B cell (primary cell): Measurements from ENCODE around the gene ACSL1. TPM values are rescaled to one million over a fixed set of nuclear protein-coding genes. Genes with fewer than 3 reads are reported as not detected.

Source experiments
- ATAC-seq: fragments of 200-7000 bp; cut with Tn5 transposase; one replicate; pipeline ENCODE4 v1.10.0; 2021; ENCODE audit warnings: low read depth, mild to moderate bottlenecking, moderate number of reproducible peaks, moderate library complexity
- CTCF ChIA-PET: fragments of 350-600 bp; sonication (Branson Sonifier 250); formaldehyde crosslinking; loops from one replicate; lab custom pipeline; 2021; ENCODE audit warnings: antibody characterized with exemption, inconsistent platforms; lab: Charles Lee
- POLR2A ChIA-PET: fragments of 350-600 bp; sonication (Branson Sonifier 250); formaldehyde crosslinking; loops from one replicate; lab custom pipeline; 2021; ENCODE audit warnings: antibody characterized with exemption; lab: Charles Lee
- DNase-seq: peaks from one replicate; pipeline ENCODE4 v3.0.0; 2013
- H2AFZ ChIP-seq: 2 replicates; pipeline ENCODE4 v1.6.1; 2012; ENCODE audit warnings: mild to moderate bottlenecking, low read depth, low read length; ENCODE audit not compliant: insufficient read depth, poor library complexity, severe bottlenecking
- H3K27ac ChIP-seq, 2 donors: 1 replicate in 1 of 2; 2 replicates in 1 of 2; pipeline ENCODE4 v1.5.1; 2012 to 2013; ENCODE audit warnings: low read length in 2 of 2, mild to moderate bottlenecking in 2 of 2, moderate library complexity in 1 of 2
- H3K27me3 ChIP-seq, 4 experiments: fragments of 200-600 bp in 1 of 4; sonication (generic) in 1 of 4; replicated peaks in 1 of 4; 1 replicate in 2 of 4; 2 replicates in 2 of 4; pipeline versions ENCODE4 v1.6.1 to v1.7.0; 2013 to 2016; ENCODE audit warnings: low read length in 3 of 4, mild to moderate bottlenecking in 2 of 4, mixed read lengths in 1 of 4, moderate library complexity in 1 of 4; ENCODE audit not compliant: insufficient read depth in 4 of 4, control insufficient read depth in 3 of 4; ENCODE audit errors: control extremely low read depth in 1 of 4
- H3K36me3 ChIP-seq, 2 experiments: replicated peaks in 1 of 2; 1 replicate in 1 of 2; 2 replicates in 1 of 2; pipeline versions ENCODE4 v1.6.1 to v1.7.1; 2013; ENCODE audit warnings: low read length in 1 of 2; ENCODE audit not compliant: insufficient read depth in 2 of 2, control insufficient read depth in 1 of 2; ENCODE audit errors: control extremely low read depth in 1 of 2, extremely low read depth in 1 of 2
- H3K4me1 ChIP-seq, 2 donors: fragments of 200-600 bp in 1 of 2; sonication (generic) in 1 of 2; 1 replicate in 1 of 2; 2 replicates in 1 of 2; pipeline versions ENCODE4 v1.5.1 to v1.6.1; 2013 to 2017; ENCODE audit warnings: low read length in 2 of 2; ENCODE audit not compliant: control insufficient read depth in 2 of 2, insufficient read depth in 2 of 2
- H3K4me2 ChIP-seq: replicated peaks from 2 replicates; pipeline ENCODE3; 2012; ENCODE audit warnings: mild to moderate bottlenecking, low read depth, low read length; ENCODE audit not compliant: poor library complexity, severe bottlenecking
- H3K4me3 ChIP-seq, 5 experiments: fragments of 200-600 bp in 1 of 5; sonication (generic) in 1 of 5; 1 replicate in 3 of 5; 2 replicates in 2 of 5; pipeline versions ENCODE4 v1.5.1 to v1.7.0; 2011 to 2016; ENCODE audit warnings: low read length in 4 of 5, mild to moderate bottlenecking in 4 of 5, low read depth in 2 of 5, control low read depth in 1 of 5, moderate library complexity in 1 of 5; ENCODE audit not compliant: insufficient read depth in 1 of 5; ENCODE audit errors: control extremely low read depth in 1 of 5, extremely low read depth in 1 of 5
- H3K79me2 ChIP-seq: fragments of 200-600 bp; sonication (generic); one replicate; pipeline ENCODE4 v1.6.0; 2016; ENCODE audit warnings: low read length; ENCODE audit not compliant: control insufficient read depth, insufficient read depth
- H3K9ac ChIP-seq: fragments of 200-600 bp; sonication (generic); 2 replicates; pipeline ENCODE4 v1.6.1; 2017; ENCODE audit warnings: mild to moderate bottlenecking, low read length, moderate library complexity
- H3K9me3 ChIP-seq, 3 donors: one replicate each; pipeline versions ENCODE4 v1.6.1 to v1.7.1; 2013; ENCODE audit warnings: low read length in 2 of 3; ENCODE audit not compliant: control insufficient read depth in 2 of 3, insufficient read depth in 1 of 3; ENCODE audit errors: control extremely low read depth in 1 of 3
- H4K20me1 ChIP-seq: 2 replicates; pipeline ENCODE4 v1.6.0; 2012; ENCODE audit warnings: mild to moderate bottlenecking, low read length; ENCODE audit not compliant: insufficient read depth, control insufficient read depth, poor library complexity, severe bottlenecking
- H3K27ac Mint-ChIP-seq: one replicate; pipeline ENCODE4 v1.8.0; 2021; ENCODE audit warnings: mixed read lengths
- H3K27me3 Mint-ChIP-seq: one replicate; pipeline ENCODE4 v1.8.0; 2021; ENCODE audit warnings: mixed read lengths
- H3K4me1 Mint-ChIP-seq: one replicate; pipeline ENCODE4 v1.8.0; 2021; ENCODE audit warnings: mixed read lengths
- H3K4me3 Mint-ChIP-seq: one replicate; pipeline ENCODE4 v1.8.0; 2021; ENCODE audit warnings: mixed read lengths
- H3K9me3 Mint-ChIP-seq: one replicate; pipeline ENCODE4 v1.8.0; 2022; ENCODE audit warnings: mixed read lengths; ENCODE audit not compliant: insufficient read depth
- EZH2 ChIP-seq: IDR thresholded peaks from 2 replicates; pipeline ENCODE4 v1.6.1; 2012; ENCODE audit warnings: borderline replicate concordance, low read depth, mild to moderate bottlenecking, moderate library complexity, low read length; ENCODE audit not compliant: insufficient read depth, poor library complexity, severe bottlenecking
- WGBS: methylation state at CpG from one replicate; pipeline ENCODE4 v1.1.5; 2013; ENCODE audit warnings: missing lambda C conversion rate; ENCODE audit not compliant: insufficient coverage; 5-methylcytosine and 5-hydroxymethylcytosine counted together
- intact Hi-C: fragments of 100-400 bp; cut with micrococcal nuclease; formaldehyde crosslinking; loops from one replicate; pipeline ENCODE4 v1.10.0; 2022
- polyA plus RNA-seq: library from polyadenylated mRNA; depleted of rRNA; stranded (reverse); fragments of >200 nt; gene quantifications from 2 replicates; pipeline ENCODE4 v1.2.3, GENCODE V29; 2012
- total RNA-seq, 2 donors: library from RNA; stranded (reverse); fragments of 120-200 nt in 1 of 2; gene quantifications; 1 replicate in 1 of 2; 2 replicates in 1 of 2; pipeline versions ENCODE4 v1.2.3 to v1.2.4, GENCODE V29; 2013 to 2022
- TF ChIP-seq, protein P1 (sequence below): fragments of 200-600 bp; IDR thresholded peaks from one replicate; pipeline ENCODE4 v1.8.0; 2022; ENCODE audit warnings: antibody characterized with exemption, mild to moderate bottlenecking

ACSL1 gene
- total and polyA plus RNA-seq, 2 donors (not counting 1 experiment from before 2014, with no cell fraction given) = 6.6 to 31.8 TPM

DNA sequence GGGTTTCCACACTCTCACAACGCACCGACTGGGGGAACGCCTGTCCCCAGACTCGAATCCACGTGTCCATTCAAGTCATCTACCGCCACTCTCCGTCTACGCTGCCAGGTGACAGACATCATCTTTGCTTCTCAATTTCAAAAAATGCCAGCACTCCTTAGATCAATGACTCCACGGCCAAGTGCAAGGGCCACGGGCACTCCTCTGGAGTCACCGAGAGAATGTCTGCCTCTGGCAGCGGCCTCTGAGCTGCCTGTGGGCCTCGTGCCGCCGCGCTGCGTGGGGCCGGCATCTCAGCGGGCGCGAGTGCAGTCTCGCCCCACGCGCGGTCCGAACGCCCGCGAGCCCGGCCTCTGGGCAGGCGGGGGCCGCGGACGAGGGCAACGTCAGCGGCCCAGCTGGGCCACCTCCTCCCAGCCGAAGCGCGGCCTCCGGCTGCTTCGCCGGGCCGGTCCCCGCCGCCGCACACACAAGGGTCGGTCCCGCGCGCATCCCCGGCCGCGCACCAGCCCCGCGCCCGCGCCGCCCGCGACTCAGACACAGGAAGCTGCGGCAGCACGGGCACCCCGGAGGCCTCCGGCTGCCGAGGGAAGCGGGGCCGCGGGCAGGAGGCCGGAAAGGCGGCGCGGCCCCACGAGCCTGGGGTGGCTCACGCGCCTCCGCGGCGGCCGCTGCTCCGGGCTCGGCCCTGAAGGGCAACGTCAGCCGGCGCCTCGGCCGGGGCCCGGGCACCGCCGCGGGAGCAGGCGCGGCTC is 450 bp downstream of the ACSL1 start:
- H3K27me3 ChIP-seq = no peaks in the 10 kb centered on the region
- no peak for TF ChIP-seq EZH2
- TF ChIP-seq, protein P1, sequence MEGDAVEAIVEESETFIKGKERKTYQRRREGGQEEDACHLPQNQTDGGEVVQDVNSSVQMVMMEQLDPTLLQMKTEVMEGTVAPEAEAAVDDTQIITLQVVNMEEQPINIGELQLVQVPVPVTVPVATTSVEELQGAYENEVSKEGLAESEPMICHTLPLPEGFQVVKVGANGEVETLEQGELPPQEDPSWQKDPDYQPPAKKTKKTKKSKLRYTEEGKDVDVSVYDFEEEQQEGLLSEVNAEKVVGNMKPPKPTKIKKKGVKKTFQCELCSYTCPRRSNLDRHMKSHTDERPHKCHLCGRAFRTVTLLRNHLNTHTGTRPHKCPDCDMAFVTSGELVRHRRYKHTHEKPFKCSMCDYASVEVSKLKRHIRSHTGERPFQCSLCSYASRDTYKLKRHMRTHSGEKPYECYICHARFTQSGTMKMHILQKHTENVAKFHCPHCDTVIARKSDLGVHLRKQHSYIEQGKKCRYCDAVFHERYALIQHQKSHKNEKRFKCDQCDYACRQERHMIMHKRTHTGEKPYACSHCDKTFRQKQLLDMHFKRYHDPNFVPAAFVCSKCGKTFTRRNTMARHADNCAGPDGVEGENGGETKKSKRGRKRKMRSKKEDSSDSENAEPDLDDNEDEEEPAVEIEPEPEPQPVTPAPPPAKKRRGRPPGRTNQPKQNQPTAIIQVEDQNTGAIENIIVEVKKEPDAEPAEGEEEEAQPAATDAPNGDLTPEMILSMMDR = no peak
- H3K27me3 Mint-ChIP-seq = no peaks in the 10 kb centered on the region
- WGBS = under 1% methylated on average over 88 of the region's 92 CpGs
- peak overlapping the region; percentile 64 for H2AFZ ChIP-seq
- peaks cover 23 to 26% of the 10 kb centered on the region in 2 donors for H3K4me1 ChIP-seq
- peak overlapping the region; percentile 98 for H3K4me3 Mint-ChIP-seq
- H4K20me1 ChIP-seq = peaks cover 17% of the 10 kb centered on the region
- DNase-seq (peak; percentile 61), ATAC-seq (peak; percentile 2)
- intact Hi-C loops = loop anchor here (1.0 to 10.0 kb wide), 10 partner anchors 20 to 572 kb away; partner anchors contain the start of genes ANKRD37, CASP3, CFAP97 and IRF2
- H3K9me3 ChIP-seq = no peaks in the 10 kb centered on the region
- peak overlapping the region in 1 of 2 donors; percentile 41 for H3K27ac ChIP-seq
- H3K4me3 ChIP-seq = peak overlapping the region; percentile 48 to 94 (median 72)
- H3K4me2 ChIP-seq = peak overlapping the region; percentile 97
- ChIA-PET CTCF (interaction anchor here (0.7 to 1.7 kb wide), 6 partner anchors 11 to 92 kb away, joined by 3 to 9 read pairs (median 4); no protein-coding TSS in a partner anchor), POLR2A (interaction anchor here (0.7 to 1.7 kb wide), 3 partner anchors 9 to 31 kb away, joined by 4 to 15 read pairs (median 5); no protein-coding TSS in a partner anchor)
- no peaks in the 10 kb centered on the region for H3K36me3 ChIP-seq
- peaks cover 51% of the 10 kb centered on the region for H3K79me2 ChIP-seq
- peaks cover 49% of the 10 kb centered on the region for H3K4me1 Mint-ChIP-seq
- no peaks in the 10 kb centered on the region for H3K9me3 Mint-ChIP-seq
- H3K27ac Mint-ChIP-seq = peak overlapping the region; percentile 92
- peak overlapping the region; percentile 76 for H3K9ac ChIP-seq

DNA sequence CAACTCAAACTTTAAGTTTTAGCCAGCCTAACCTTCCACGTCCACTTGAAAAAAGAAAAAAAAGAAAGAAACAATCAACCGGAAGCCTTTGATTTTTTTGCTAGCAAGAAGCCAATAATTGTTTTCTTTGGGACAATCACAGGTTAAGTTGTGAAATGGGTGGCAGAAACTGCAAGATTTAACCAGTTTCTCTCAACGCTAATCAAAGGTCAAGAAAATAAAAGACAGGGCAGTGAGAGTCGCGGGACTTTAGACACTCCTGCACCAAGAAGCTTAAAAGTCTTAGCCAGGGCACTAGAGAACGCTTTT is 1.0 kb downstream of the ACSL1 start:
- DNase-seq (no peak), ATAC-seq (no peak)
- H3K36me3 ChIP-seq = no peaks in the 10 kb centered on the region
- H2AFZ ChIP-seq = peak overlapping the region; percentile 64
- no peaks in the 10 kb centered on the region for H3K9me3 Mint-ChIP-seq
- POLR2A ChIA-PET = interaction anchor here (0.7 kb wide), 1 partner anchor 22 kb away, joined by 4 read pairs; no protein-coding TSS in a partner anchor
- peaks cover 23 to 26% of the 10 kb centered on the region in 2 donors for H3K4me1 ChIP-seq
- no peaks in the 10 kb centered on the region for H3K9me3 ChIP-seq
- TF ChIP-seq, protein P1 = no peak
- TF ChIP-seq EZH2 = no peak
- H3K27ac Mint-ChIP-seq = peak overlapping the region; percentile 92
- H3K4me3 Mint-ChIP-seq = peak overlapping the region; percentile 98
- CTCF ChIA-PET = interaction anchor here (0.7 to 0.9 kb wide), 3 partner anchors 79 to 92 kb away, joined by 3 to 4 read pairs (median 3); no protein-coding TSS in a partner anchor
- peak overlapping the region; percentile 1 to 41 for H3K27ac ChIP-seq
- peaks cover 56% of the 10 kb centered on the region for H3K79me2 ChIP-seq
- peaks cover 17% of the 10 kb centered on the region for H4K20me1 ChIP-seq
- H3K9ac ChIP-seq = peak overlapping the region; percentile 76
- WGBS = 14% methylated on average over 3 of the region's 6 CpGs
- H3K4me1 Mint-ChIP-seq = peaks cover 55% of the 10 kb centered on the region
- H3K27me3 ChIP-seq = no peaks in the 10 kb centered on the region
- intact Hi-C loops = loop anchor here (1.0 to 10.0 kb wide), 10 partner anchors 19 to 573 kb away; partner anchors contain the start of genes ANKRD37, CASP3, CFAP97 and IRF2
- no peaks in the 10 kb centered on the region for H3K27me3 Mint-ChIP-seq
- peak overlapping the region; percentile 48 to 94 (median 72) for H3K4me3 ChIP-seq
- H3K4me2 ChIP-seq = peak overlapping the region; percentile 97
